GM12872 (cell line): ENCODE results near the gene TRAPPC12.

Experiments used
- CTCF ChIP-seq: IDR thresholded peaks from 3 replicates; pipeline ENCODE4 v1.5.1; 2011; ENCODE audit warnings: low read depth, mild to moderate bottlenecking, low read length, moderate library complexity; ENCODE audit not compliant: insufficient read depth

TRAPPC12 gene

GRCh38 chr2:3492951-3493614, 113.6 kb downstream of the TRAPPC12 start:
- TF ChIP-seq CTCF = no peak

- TF ChIP-seq CTCF = no peak
Measured at GRCh38 chr2:3493615-3494007, 114.1 kb downstream of the TRAPPC12 start.

- TF ChIP-seq CTCF = no peak
Measured at GRCh38 chr2:3494984-3495666, 115.6 kb downstream of the TRAPPC12 start.

GRCh38 chr2:3498783-3499394, 119.4 kb downstream of the TRAPPC12 start:
- no peak for TF ChIP-seq CTCF

- TF ChIP-seq CTCF = no peak
Measured at GRCh38 chr2:3500326-3500899, 120.9 kb downstream of the TRAPPC12 start.

- no peak for TF ChIP-seq CTCF
Measured at GRCh38 chr2:3503046-3503445, 123.6 kb downstream of the TRAPPC12 start.

GRCh38 chr2:3503483-3503882, 124.0 kb downstream of the TRAPPC12 start:
- TF ChIP-seq CTCF = no peak
